PC-3 (cell line): ENCODE results near the gene CRABP2. TPM values are rescaled to one million over a fixed set of nuclear protein-coding genes. Genes with fewer than 3 reads are reported as not detected.

Experiments
- ATAC-seq: fragments of 200-7000 bp; cut with Tn5 transposase; 2 replicates; pipeline ENCODE4 v1.9.1; 2020; ENCODE audit warnings: mild to moderate bottlenecking, moderate library complexity
- BruUV-seq: library from RNA; stranded (reverse); fragments of 400-500 nt; replicated peaks from 2 replicates; lab custom pipeline; 2021; lab: Mats Ljungman, UMichigan
- CTCF ChIA-PET: fragments of 300-600 bp; sonication (Branson Sonifier 250); formaldehyde crosslinking; loops from one replicate; lab custom pipeline; 2022; ENCODE audit warnings: antibody characterized with exemption; lab: Charles Lee
- POLR2A ChIA-PET: fragments of 300-600 bp; sonication (Branson Sonifier 250); formaldehyde crosslinking; loops from one replicate; lab custom pipeline; 2022; ENCODE audit warnings: antibody characterized with exemption; ENCODE audit not compliant: unreplicated experiment; lab: Charles Lee
- DNase-seq: peaks from one replicate; pipeline ENCODE4 v3.0.0-alpha.2; 2015
- H2AFZ ChIP-seq: fragments of 300-600 bp; sonication (generic); 2 replicates; pipeline ENCODE4 v1.6.0; 2016; ENCODE audit warnings: antibody characterized with exemption, low read length
- H3F3A ChIP-seq: fragments of 300-600 bp; sonication (generic); one replicate; pipeline ENCODE4 v1.6.0; 2017; ENCODE audit warnings: antibody characterized with exemption, low read length, control low read depth, mild to moderate bottlenecking; ENCODE audit not compliant: unreplicated experiment
- H3K27ac ChIP-seq: fragments of 300-600 bp; sonication (generic); 2 replicates; pipeline ENCODE4 v1.5.1; 2016; ENCODE audit warnings: mild to moderate bottlenecking, low read length
- H3K27me3 ChIP-seq: fragments of 300-600 bp; sonication (generic); 2 replicates; pipeline ENCODE4 v1.6.1; 2016; ENCODE audit warnings: low read length, mixed read lengths
- H3K36me3 ChIP-seq: fragments of 300-600 bp; sonication (generic); 2 replicates; pipeline ENCODE4 v1.6.1; 2016; ENCODE audit warnings: low read depth, mixed run types, low read length, mixed read lengths
- H3K4me1 ChIP-seq: fragments of 300-600 bp; sonication (generic); 2 replicates; pipeline ENCODE4 v1.5.1; 2016; ENCODE audit warnings: low read length; ENCODE audit not compliant: insufficient read depth
- H3K4me2 ChIP-seq: fragments of 300-600 bp; sonication (generic); 2 replicates; pipeline ENCODE4 v1.6.0; 2016; ENCODE audit warnings: low read length
- H3K4me3 ChIP-seq: fragments of 300-600 bp; sonication (generic); 2 replicates; pipeline ENCODE4 v1.5.1; 2016; ENCODE audit warnings: mild to moderate bottlenecking, low read length, mixed read lengths
- H3K79me2 ChIP-seq: fragments of 300-600 bp; sonication (generic); 2 replicates; pipeline ENCODE4 v1.6.1; 2017; ENCODE audit warnings: low read length, mixed read lengths
- H3K9ac ChIP-seq: fragments of 300-600 bp; sonication (generic); 2 replicates; pipeline ENCODE4 v1.6.0; 2016; ENCODE audit warnings: mild to moderate bottlenecking, low read length
- H3K9me2 ChIP-seq: fragments of 300-600 bp; sonication (generic); replicated peaks from 2 replicates; pipeline ENCODE4 v1.6.1; 2016; ENCODE audit warnings: mixed run types, low read length, mixed read lengths
- H3K9me3 ChIP-seq: fragments of 300-600 bp; sonication (generic); 2 replicates; pipeline ENCODE4 v1.6.1; 2016; ENCODE audit warnings: low read length, mixed read lengths
- H4K20me1 ChIP-seq: fragments of 300-600 bp; sonication (generic); 2 replicates; pipeline ENCODE4 v1.6.1; 2016; ENCODE audit warnings: low read length, mixed read lengths
- CTCF ChIP-seq: fragments of 300-600 bp; sonication (generic); conservative IDR thresholded peaks from 2 replicates; pipeline ENCODE4 v1.5.1; 2017; ENCODE audit warnings: antibody characterized with exemption, low read depth, mild to moderate bottlenecking, low read length
- EZH2 ChIP-seq: fragments of 300-600 bp; sonication (generic); IDR thresholded peaks from one replicate; pipeline ENCODE4 v1.6.1; 2017; ENCODE audit warnings: antibody characterized with exemption, mild to moderate bottlenecking, low read length; ENCODE audit not compliant: unreplicated experiment
- EZH2phosphoT487 ChIP-seq: fragments of 300-600 bp; sonication (generic); IDR thresholded peaks from 2 replicates; pipeline ENCODE4 v1.6.1; 2018; ENCODE audit warnings: mild to moderate bottlenecking, antibody characterized with exemption, low read length, borderline replicate concordance
- intact Hi-C: fragments of 100-400 bp; cut with micrococcal nuclease; formaldehyde crosslinking; loops from 2 replicates; pipeline ENCODE4 v1.9.0; 2023
- total RNA-seq: library from RNA; depleted of rRNA; stranded (reverse); fragments of >200 nt; gene quantifications from 2 replicates; pipeline ENCODE4 v1.2.3, GENCODE V29; 2014

CRABP2 gene
- total RNA-seq, 1 experiment from 2014 or later = 120 TPM

GRCh38 chr1:156740237-156740740, 34.9 kb upstream of the CRABP2 start:
- H3K4me3 ChIP-seq = peak overlapping the region; percentile 78
- H3K4me1 ChIP-seq = peaks cover 16% of the 10 kb centered on the region
- H3K9me2 ChIP-seq = no peaks in the 10 kb centered on the region
- H3K9ac ChIP-seq = peak overlapping the region; percentile 94
- H3K27ac ChIP-seq = peak overlapping the region; percentile 61
- BruUV-seq = no TSS peak
- CTCF ChIA-PET = interaction anchor here (0.6 to 1.6 kb wide), 4 partner anchors 14 to 63 kb away, joined by 3 to 11 read pairs (median 8); partner anchors contain the start of genes NES and PRCC
- POLR2A ChIA-PET = interaction anchor here (0.9 to 1.7 kb wide), 5 partner anchors 12 to 37 kb away, joined by 4 to 28 read pairs (median 7); partner anchors contain the start of genes ISG20L2, METTL25B and PRCC
- H2AFZ ChIP-seq = peak overlapping the region; percentile 74
- H3F3A ChIP-seq = peaks cover 12% of the 10 kb centered on the region
- H4K20me1 ChIP-seq = no peaks in the 10 kb centered on the region
- peaks cover 39% of the 10 kb centered on the region for H3K79me2 ChIP-seq
- intact Hi-C loops = no loop called here
- ATAC-seq (peak; percentile 5), DNase-seq (peak; percentile 38)
- peaks cover 36% of the 10 kb centered on the region for H3K36me3 ChIP-seq
- H3K9me3 ChIP-seq = no peaks in the 10 kb centered on the region
- TF ChIP-seq CTCF (no peak), EZH2phosphoT487 (no peak), EZH2 (no peak)
- peak overlapping the region; percentile 90 for H3K4me2 ChIP-seq
- H3K27me3 ChIP-seq = no peaks in the 10 kb centered on the region

GRCh38 chr1:156738916-156739315, 33.5 kb upstream of the CRABP2 start:
- Histone ChIP-seq H3K4me1 (peaks cover 16% of the 10 kb centered on the region), H3F3A (peaks cover 12% of the 10 kb centered on the region), H3K9me2 (no peaks in the 10 kb centered on the region), H3K79me2 (peaks cover 28% of the 10 kb centered on the region), H3K4me3 (no peak overlapping the region), H3K9me3 (no peaks in the 10 kb centered on the region), H2AFZ (no peak overlapping the region), H3K36me3 (peaks cover 25% of the 10 kb centered on the region), H3K27me3 (no peaks in the 10 kb centered on the region), H3K9ac (no peak overlapping the region), H3K27ac (no peak overlapping the region), H4K20me1 (no peaks in the 10 kb centered on the region), H3K4me2 (no peak overlapping the region)
- intact Hi-C loops = no loop called here
- no peak for ATAC-seq
- DNase-seq = no peak
- no TSS peak for BruUV-seq
- TF ChIP-seq EZH2 = no peak
- no peak for TF ChIP-seq EZH2phosphoT487
- no peak for TF ChIP-seq CTCF
- CTCF ChIA-PET = no interaction called here
- POLR2A ChIA-PET = interaction anchor here (0.6 kb wide), 1 partner anchor 641 kb away, joined by 3 read pairs; no protein-coding TSS in a partner anchor

- DNase-seq (no peak), ATAC-seq (no peak)
- H3K9me2 ChIP-seq = no peaks in the 10 kb centered on the region
- no peak overlapping the region for H3K4me3 ChIP-seq
- H3K36me3 ChIP-seq = peaks cover 22% of the 10 kb centered on the region
- no peaks in the 10 kb centered on the region for H3K9me3 ChIP-seq
- H4K20me1 ChIP-seq = no peaks in the 10 kb centered on the region
- POLR2A ChIA-PET = interaction anchor here (0.6 kb wide), 1 partner anchor 641 kb away, joined by 3 read pairs; no protein-coding TSS in a partner anchor
- H3K27me3 ChIP-seq = no peaks in the 10 kb centered on the region
- CTCF ChIA-PET = no interaction called here
- H3K4me1 ChIP-seq = peaks cover 16% of the 10 kb centered on the region
- H3K4me2 ChIP-seq = no peak overlapping the region
- TF ChIP-seq EZH2phosphoT487 (no peak), EZH2 (no peak), CTCF (no peak)
- H2AFZ ChIP-seq = no peak overlapping the region
- peaks cover 25% of the 10 kb centered on the region for H3K79me2 ChIP-seq
- intact Hi-C loops = no loop called here
- H3K9ac ChIP-seq = no peak overlapping the region
- H3K27ac ChIP-seq = no peak overlapping the region
- peaks cover 12% of the 10 kb centered on the region for H3F3A ChIP-seq
- BruUV-seq = no TSS peak
Measured at GRCh38 chr1:156738407-156738806, 33.0 kb upstream of the CRABP2 start.
